Lower leg skin (tissue), 3 donors: ENCODE measurements around the gene CA12.

Experiments
- CTCF ChIP-seq, 3 donors: fragments of 450-650 bp; IDR thresholded peaks; one replicate each; pipeline ENCODE4 v1.5.1; 2016; ENCODE audit warnings: antibody characterized with exemption in 3 of 3, mild to moderate bottlenecking in 3 of 3, moderate library complexity in 2 of 3
- POLR2A ChIP-seq, 2 donors: fragments of 450-650 bp; IDR thresholded peaks; one replicate each; pipeline ENCODE4 v1.6.1; 2016 to 2017; ENCODE audit warnings: antibody characterized with exemption in 2 of 2, mild to moderate bottlenecking in 1 of 2, moderate library complexity in 1 of 2

- no peak for TF ChIP-seq CTCF (IDR thresholded peaks at IDR 0.05)
- no peak for TF ChIP-seq POLR2A (IDR thresholded peaks at IDR 0.05)
Measured at GRCh38 chr15:63341898-63342297, 39.7 kb downstream of the CA12 start.
